HepG2 (cell line): ENCODE measurements around the gene PLXNA3. TPM values are rescaled to one million over a fixed set of nuclear protein-coding genes. Genes with fewer than 3 reads are reported as not detected.
A peak's percentile ranks its signal among the peaks of the same experiment; 100 is the strongest.

ENCODE experiments used
- FOXJ3 ChIP-seq: sonication (generic); formaldehyde crosslinking; IDR thresholded peaks from 2 replicates; pipeline ENCODE4 v1.4.0; 2020; ENCODE audit warnings: missing genetic modification reagents, mild to moderate bottlenecking, borderline replicate concordance
- HDAC2 ChIP-seq: sonication (generic); formaldehyde crosslinking; IDR thresholded peaks from 2 replicates; pipeline ENCODE4 v1.4.0; 2020; ENCODE audit warnings: missing genetic modification reagents
- HMG20B ChIP-seq: conservative IDR thresholded peaks from 2 replicates; pipeline ENCODE4 v1.6.1; 2016; ENCODE audit warnings: missing genetic modification reagents, missing compliant biosample characterization
- HMGA1 ChIP-seq: sonication (generic); formaldehyde crosslinking; conservative IDR thresholded peaks from 2 replicates; pipeline ENCODE4 v1.4.0; 2020; ENCODE audit warnings: missing genetic modification reagents
- IRF2 ChIP-seq: IDR thresholded peaks from 2 replicates; pipeline ENCODE4 v1.6.1; 2018; ENCODE audit warnings: missing genetic modification reagents, missing compliant biosample characterization
- IRX3 ChIP-seq: sonication (generic); formaldehyde crosslinking; IDR thresholded peaks from 2 replicates; pipeline ENCODE4 v1.8.1; 2023; ENCODE audit warnings: mild to moderate bottlenecking, low read depth, missing genetic modification reagents, borderline replicate concordance
- MTA1 ChIP-seq: sonication (generic); formaldehyde crosslinking; IDR thresholded peaks from 2 replicates; pipeline ENCODE4 v1.4.0; 2020; ENCODE audit warnings: missing genetic modification reagents, mild to moderate bottlenecking, borderline replicate concordance
- MZF1 ChIP-seq: sonication (generic); formaldehyde crosslinking; IDR thresholded peaks from 2 replicates; pipeline ENCODE4 v1.8.1; 2023; ENCODE audit warnings: mild to moderate bottlenecking, missing genetic modification reagents, borderline replicate concordance
- PLRG1 ChIP-seq: fragments of 450-650 bp; conservative IDR thresholded peaks from 2 replicates; pipeline ENCODE4 v1.6.1; 2016
- ZFP90 ChIP-seq: sonication (generic); formaldehyde crosslinking; IDR thresholded peaks from 2 replicates; pipeline ENCODE4 v1.8.0; 2022; ENCODE audit warnings: missing genetic modification reagents, mild to moderate bottlenecking, inconsistent platforms, borderline replicate concordance
- ZFY ChIP-seq: sonication (generic); formaldehyde crosslinking; IDR thresholded peaks from 2 replicates; pipeline ENCODE4 v1.4.0; 2020; ENCODE audit warnings: missing genetic modification reagents
- ZNF264 ChIP-seq: sonication (generic); formaldehyde crosslinking; IDR thresholded peaks from 2 replicates; pipeline ENCODE4 v1.4.0; 2020; ENCODE audit warnings: missing genetic modification reagents
- ZNF543 ChIP-seq: sonication (generic); formaldehyde crosslinking; IDR thresholded peaks from 2 replicates; pipeline ENCODE4 v1.4.0; 2020; ENCODE audit warnings: mild to moderate bottlenecking, missing genetic modification reagents
- ZNF549 ChIP-seq: sonication (generic); formaldehyde crosslinking; IDR thresholded peaks from 2 replicates; pipeline ENCODE4 v1.5.0; 2020; ENCODE audit warnings: missing genetic modification reagents
- ZNF605 ChIP-seq: sonication (generic); formaldehyde crosslinking; IDR thresholded peaks from 2 replicates; pipeline ENCODE4 v1.8.0; 2022; ENCODE audit warnings: mild to moderate bottlenecking, missing genetic modification reagents
- ZNF619 ChIP-seq: sonication (generic); formaldehyde crosslinking; IDR thresholded peaks from 2 replicates; pipeline ENCODE4 v1.4.0; 2020; ENCODE audit warnings: mild to moderate bottlenecking, missing genetic modification reagents
- ZNF747 ChIP-seq: sonication (generic); formaldehyde crosslinking; IDR thresholded peaks from 2 replicates; pipeline ENCODE4 v1.8.1; 2023; ENCODE audit warnings: missing genetic modification reagents, mild to moderate bottlenecking, borderline replicate concordance
- polyA plus RNA-seq, 8 experiments: library from polyadenylated mRNA; depleted of rRNA in 3 of 8; stranded (reverse) in 7 of 8; unstranded in 1 of 8; fragments of >200 nt; fragmentation: Illumina TruSeq in 4 of 8; extraction: Trizol in 4 of 8; gene quantifications; 2 replicates each; pipeline versions ENCODE4 v1.2.1 to v1.2.3, GENCODE V29; 2011 to 2016; ENCODE audit warnings: low read depth in 4 of 8, missing spikeins in 1 of 8, mixed read lengths in 1 of 8; ENCODE audit not compliant: insufficient read depth in 1 of 8
- total RNA-seq, 5 experiments: library from RNA; depleted of rRNA; stranded (reverse); fragments of >200 nt; fragmentation: Illumina TruSeq; extraction: Trizol; gene quantifications; 2 replicates each; pipeline ENCODE4 v1.2.3, GENCODE V29; 2016; ENCODE audit warnings: low read depth in 1 of 5
- TF ChIP-seq, protein P1 (sequence below): sonication (generic); formaldehyde crosslinking; IDR thresholded peaks from 2 replicates; pipeline ENCODE4 v1.5.0; 2020; ENCODE audit warnings: mild to moderate bottlenecking, missing genetic modification reagents, moderate library complexity
- TF ChIP-seq, protein P2 (sequence below): sonication (generic); formaldehyde crosslinking; IDR thresholded peaks from 2 replicates; pipeline ENCODE4; 2020; ENCODE audit warnings: missing genetic modification reagents, mild to moderate bottlenecking, borderline replicate concordance
- TF ChIP-seq, protein P3 (sequence below): sonication (generic); formaldehyde crosslinking; conservative IDR thresholded peaks from 2 replicates; pipeline ENCODE4 v1.8.0; 2022; ENCODE audit warnings: low read depth, missing genetic modification reagents
- TF ChIP-seq, protein P4 (sequence below): sonication (generic); formaldehyde crosslinking; IDR thresholded peaks from 2 replicates; pipeline ENCODE4 v1.4.0; 2020; ENCODE audit warnings: mild to moderate bottlenecking, missing genetic modification reagents

Gene PLXNA3
- total and polyA plus RNA-seq, 2 of the 13 experiments (the other 11 are each of a cell fraction or from before 2014, with no cell fraction given): 5.8 to 20.6 TPM

DNA sequence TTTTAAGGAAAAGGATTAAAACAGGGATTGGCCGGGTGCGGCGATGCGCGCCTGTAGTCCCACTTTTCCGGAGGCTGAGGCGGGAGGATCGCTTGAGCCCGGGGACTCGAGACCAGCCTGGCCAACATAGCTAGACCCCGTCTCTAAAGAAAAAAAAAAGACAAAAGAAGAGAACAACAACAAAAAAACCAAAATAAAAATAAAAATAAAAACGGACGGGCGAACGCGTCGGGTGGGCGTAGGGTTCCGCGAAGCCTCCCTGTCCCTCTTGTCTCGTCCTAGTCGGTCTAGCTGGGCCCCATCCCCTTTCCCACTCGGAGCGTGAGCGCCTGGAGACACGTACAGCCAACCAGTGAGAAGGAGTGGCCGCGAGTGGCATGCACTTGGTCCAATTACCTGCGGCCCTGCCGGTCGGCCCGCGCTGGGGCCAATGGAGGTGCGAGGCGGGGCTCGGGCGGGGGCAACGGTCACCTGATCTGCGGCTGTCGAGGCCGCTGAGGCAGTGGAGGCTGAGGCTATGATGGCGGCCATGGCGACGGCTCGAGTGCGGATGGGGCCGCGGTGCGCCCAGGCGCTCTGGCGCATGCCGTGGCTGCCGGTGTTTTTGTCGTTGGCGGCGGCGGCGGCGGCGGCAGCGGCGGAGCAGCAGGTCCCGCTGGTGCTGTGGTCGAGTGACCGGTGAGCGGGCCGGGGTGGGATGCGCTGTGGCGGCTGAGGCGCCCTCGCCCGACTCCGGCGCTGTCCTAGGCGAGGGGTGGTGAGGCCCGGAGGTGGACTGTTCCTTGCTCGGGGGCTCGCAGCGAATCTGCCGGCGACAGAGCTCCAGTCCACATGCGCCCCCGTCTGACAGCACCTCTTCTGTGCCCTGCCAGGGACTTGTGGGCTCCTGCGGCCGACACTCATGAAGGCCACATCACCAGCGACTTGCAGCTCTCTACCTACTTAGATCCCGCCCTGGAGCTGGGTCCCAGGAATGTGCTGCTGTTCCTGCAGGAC, 29.6 kb upstream of the PLXNA3 start, which contains the start of gene ATP6AP1 (continued):
- TF ChIP-seq, protein P1, sequence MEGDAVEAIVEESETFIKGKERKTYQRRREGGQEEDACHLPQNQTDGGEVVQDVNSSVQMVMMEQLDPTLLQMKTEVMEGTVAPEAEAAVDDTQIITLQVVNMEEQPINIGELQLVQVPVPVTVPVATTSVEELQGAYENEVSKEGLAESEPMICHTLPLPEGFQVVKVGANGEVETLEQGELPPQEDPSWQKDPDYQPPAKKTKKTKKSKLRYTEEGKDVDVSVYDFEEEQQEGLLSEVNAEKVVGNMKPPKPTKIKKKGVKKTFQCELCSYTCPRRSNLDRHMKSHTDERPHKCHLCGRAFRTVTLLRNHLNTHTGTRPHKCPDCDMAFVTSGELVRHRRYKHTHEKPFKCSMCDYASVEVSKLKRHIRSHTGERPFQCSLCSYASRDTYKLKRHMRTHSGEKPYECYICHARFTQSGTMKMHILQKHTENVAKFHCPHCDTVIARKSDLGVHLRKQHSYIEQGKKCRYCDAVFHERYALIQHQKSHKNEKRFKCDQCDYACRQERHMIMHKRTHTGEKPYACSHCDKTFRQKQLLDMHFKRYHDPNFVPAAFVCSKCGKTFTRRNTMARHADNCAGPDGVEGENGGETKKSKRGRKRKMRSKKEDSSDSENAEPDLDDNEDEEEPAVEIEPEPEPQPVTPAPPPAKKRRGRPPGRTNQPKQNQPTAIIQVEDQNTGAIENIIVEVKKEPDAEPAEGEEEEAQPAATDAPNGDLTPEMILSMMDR (CRISPR knock-in tag): peak; percentile 33
- TF ChIP-seq, protein P2, sequence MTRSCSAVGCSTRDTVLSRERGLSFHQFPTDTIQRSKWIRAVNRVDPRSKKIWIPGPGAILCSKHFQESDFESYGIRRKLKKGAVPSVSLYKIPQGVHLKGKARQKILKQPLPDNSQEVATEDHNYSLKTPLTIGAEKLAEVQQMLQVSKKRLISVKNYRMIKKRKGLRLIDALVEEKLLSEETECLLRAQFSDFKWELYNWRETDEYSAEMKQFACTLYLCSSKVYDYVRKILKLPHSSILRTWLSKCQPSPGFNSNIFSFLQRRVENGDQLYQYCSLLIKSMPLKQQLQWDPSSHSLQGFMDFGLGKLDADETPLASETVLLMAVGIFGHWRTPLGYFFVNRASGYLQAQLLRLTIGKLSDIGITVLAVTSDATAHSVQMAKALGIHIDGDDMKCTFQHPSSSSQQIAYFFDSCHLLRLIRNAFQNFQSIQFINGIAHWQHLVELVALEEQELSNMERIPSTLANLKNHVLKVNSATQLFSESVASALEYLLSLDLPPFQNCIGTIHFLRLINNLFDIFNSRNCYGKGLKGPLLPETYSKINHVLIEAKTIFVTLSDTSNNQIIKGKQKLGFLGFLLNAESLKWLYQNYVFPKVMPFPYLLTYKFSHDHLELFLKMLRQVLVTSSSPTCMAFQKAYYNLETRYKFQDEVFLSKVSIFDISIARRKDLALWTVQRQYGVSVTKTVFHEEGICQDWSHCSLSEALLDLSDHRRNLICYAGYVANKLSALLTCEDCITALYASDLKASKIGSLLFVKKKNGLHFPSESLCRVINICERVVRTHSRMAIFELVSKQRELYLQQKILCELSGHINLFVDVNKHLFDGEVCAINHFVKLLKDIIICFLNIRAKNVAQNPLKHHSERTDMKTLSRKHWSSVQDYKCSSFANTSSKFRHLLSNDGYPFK: no peak
- TF ChIP-seq PLRG1 (no peak), ZNF549 (CRISPR knock-in tag) (no peak), HMG20B (CRISPR knock-in tag) (no peak), ZNF747 (CRISPR knock-in tag) (no peak), FOXJ3 (no peak), ZNF543 (CRISPR knock-in tag) (no peak), HDAC2 (CRISPR knock-in tag) (no peak), HMGA1 (CRISPR knock-in tag) (no peak), IRF2 (CRISPR knock-in tag) (no peak), ZFP90 (no peak), ZFY (CRISPR knock-in tag) (peak; percentile 79), ZNF619 (CRISPR knock-in tag) (no peak), IRX3 (no peak), ZNF605 (CRISPR knock-in tag) (no peak), MZF1 (CRISPR knock-in tag) (no peak), ZNF264 (CRISPR knock-in tag) (no peak), MTA1 (no peak)
- TF ChIP-seq, protein P3, sequence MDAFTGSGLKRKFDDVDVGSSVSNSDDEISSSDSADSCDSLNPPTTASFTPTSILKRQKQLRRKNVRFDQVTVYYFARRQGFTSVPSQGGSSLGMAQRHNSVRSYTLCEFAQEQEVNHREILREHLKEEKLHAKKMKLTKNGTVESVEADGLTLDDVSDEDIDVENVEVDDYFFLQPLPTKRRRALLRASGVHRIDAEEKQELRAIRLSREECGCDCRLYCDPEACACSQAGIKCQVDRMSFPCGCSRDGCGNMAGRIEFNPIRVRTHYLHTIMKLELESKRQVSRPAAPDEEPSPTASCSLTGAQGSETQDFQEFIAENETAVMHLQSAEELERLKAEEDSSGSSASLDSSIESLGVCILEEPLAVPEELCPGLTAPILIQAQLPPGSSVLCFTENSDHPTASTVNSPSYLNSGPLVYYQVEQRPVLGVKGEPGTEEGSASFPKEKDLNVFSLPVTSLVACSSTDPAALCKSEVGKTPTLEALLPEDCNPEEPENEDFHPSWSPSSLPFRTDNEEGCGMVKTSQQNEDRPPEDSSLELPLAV (CRISPR knock-in tag): no peak
- TF ChIP-seq, protein P4, sequence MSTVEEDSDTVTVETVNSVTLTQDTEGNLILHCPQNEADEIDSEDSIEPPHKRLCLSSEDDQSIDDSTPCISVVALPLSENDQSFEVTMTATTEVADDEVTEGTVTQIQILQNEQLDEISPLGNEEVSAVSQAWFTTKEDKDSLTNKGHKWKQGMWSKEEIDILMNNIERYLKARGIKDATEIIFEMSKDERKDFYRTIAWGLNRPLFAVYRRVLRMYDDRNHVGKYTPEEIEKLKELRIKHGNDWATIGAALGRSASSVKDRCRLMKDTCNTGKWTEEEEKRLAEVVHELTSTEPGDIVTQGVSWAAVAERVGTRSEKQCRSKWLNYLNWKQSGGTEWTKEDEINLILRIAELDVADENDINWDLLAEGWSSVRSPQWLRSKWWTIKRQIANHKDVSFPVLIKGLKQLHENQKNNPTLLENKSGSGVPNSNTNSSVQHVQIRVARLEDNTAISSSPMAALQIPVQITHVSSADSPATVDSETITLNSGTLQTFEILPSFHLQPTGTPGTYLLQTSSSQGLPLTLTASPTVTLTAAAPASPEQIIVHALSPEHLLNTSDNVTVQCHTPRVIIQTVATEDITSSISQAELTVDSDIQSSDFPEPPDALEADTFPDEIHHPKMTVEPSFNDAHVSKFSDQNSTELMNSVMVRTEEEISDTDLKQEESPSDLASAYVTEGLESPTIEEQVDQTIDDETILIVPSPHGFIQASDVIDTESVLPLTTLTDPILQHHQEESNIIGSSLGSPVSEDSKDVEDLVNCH (CRISPR knock-in tag): no peak
